ENCODE results near the gene MRPS24. TPM values are rescaled to one million over a fixed set of nuclear protein-coding genes. Genes with fewer than 3 reads are reported as not detected.
"Not testable (repeated sequence)": the region's sequence is repeated elsewhere in the genome, so short reads cannot be mapped to it uniquely, and the experiment has no call there.

Gene MRPS24
- total RNA-seq, 1 donor: 82.1 TPM

DNA sequence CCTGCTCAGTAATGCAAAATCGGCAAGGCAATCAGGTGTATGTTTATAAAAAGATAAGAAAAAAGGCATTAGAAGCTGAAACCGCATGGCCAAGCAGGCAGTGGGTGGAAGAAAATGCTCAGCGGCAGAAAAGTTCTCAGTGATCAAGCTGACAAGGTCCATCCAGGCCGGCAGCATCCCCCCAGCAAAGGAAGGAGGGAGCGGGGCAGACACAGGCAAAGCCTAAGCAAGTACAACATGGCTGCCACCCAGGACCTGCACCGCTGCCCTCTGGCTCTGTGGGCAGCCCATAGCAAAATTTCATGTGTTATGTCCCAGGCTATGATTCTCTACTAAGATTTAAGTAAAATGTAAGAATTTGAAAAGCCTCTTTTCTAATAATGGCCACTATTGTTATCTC is 45.4 kb downstream of the MRPS24 start:
- DNase-seq (ENCODE audit: low read depth): no peak
- H3K4me3 ChIP-seq (ENCODE audit: low read depth, low read length): no peak overlapping the region
- TF ChIP-seq, protein P1, sequence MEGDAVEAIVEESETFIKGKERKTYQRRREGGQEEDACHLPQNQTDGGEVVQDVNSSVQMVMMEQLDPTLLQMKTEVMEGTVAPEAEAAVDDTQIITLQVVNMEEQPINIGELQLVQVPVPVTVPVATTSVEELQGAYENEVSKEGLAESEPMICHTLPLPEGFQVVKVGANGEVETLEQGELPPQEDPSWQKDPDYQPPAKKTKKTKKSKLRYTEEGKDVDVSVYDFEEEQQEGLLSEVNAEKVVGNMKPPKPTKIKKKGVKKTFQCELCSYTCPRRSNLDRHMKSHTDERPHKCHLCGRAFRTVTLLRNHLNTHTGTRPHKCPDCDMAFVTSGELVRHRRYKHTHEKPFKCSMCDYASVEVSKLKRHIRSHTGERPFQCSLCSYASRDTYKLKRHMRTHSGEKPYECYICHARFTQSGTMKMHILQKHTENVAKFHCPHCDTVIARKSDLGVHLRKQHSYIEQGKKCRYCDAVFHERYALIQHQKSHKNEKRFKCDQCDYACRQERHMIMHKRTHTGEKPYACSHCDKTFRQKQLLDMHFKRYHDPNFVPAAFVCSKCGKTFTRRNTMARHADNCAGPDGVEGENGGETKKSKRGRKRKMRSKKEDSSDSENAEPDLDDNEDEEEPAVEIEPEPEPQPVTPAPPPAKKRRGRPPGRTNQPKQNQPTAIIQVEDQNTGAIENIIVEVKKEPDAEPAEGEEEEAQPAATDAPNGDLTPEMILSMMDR (IDR thresholded peaks at IDR 0.05; ENCODE audit: insufficient read depth, low read length): no peak

DNA sequence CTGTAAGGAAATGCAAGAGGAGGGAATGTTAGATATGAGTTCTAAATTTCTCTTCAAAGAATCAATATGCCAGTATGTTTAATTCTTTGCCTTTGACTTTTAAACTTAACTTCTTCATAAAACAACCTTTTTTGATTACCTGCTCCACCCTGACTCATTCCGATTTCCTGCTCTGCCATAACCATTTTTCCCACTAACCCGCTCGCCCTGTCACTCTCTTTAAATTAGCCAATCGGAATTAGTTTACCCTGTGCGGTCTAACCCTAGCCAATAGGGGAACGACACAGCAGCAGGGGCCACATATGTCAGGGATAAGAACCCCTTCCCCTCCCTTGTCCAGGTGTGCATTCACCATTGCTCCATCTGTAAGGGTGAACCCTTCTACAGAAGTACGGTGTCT is 45.9 kb downstream of the MRPS24 start:
- H3K4me3 ChIP-seq (ENCODE audit: low read depth, low read length); DNase-seq (ENCODE audit: low read depth): not testable (repeated sequence)

Small RNAs within 50 kb of the gene (small RNA-seq; reads per million reads assigned to genes)
- gene MRPS24: not detected

Other genes starting within 250 kb of the MRPS24 start
- 13.2 and 71.4 TPM in 2 replicates for gene COA1, start 140.0 kb downstream of the MRPS24 start, total RNA-seq (ENCODE audit: low replicate concordance)
- 24.0 and 60.3 TPM in 2 replicates for gene BLVRA, start 110.8 kb downstream of the MRPS24 start, total RNA-seq (ENCODE audit: low replicate concordance)
- gene URGCP, start 37.1 kb upstream of the MRPS24 start, total RNA-seq (ENCODE audit: low replicate concordance): 10.1 and 24.7 TPM in 2 replicates
- 12.0 and 32.3 TPM in 2 replicates for gene UBE2D4, start 56.9 kb upstream of the MRPS24 start, total RNA-seq (ENCODE audit: low replicate concordance)
- gene SPDYE1, start 128.4 kb upstream of the MRPS24 start, total RNA-seq (ENCODE audit: low replicate concordance): not detected in 2 replicates
- 73.0 and 110 TPM in 2 replicates for gene DBNL, start 175.2 kb upstream of the MRPS24 start, total RNA-seq (ENCODE audit: low replicate concordance)
- gene PGAM2, start 196.1 kb upstream of the MRPS24 start, total RNA-seq (ENCODE audit: low replicate concordance): not detected in 2 replicates
- gene POLM, start 213.0 kb upstream of the MRPS24 start, total RNA-seq (ENCODE audit: low replicate concordance): 18.1 and 59.9 TPM in 2 replicates
- gene AEBP1, start 234.8 kb upstream of the MRPS24 start, total RNA-seq (ENCODE audit: low replicate concordance): 168 and 234 TPM in 2 replicates

Data from fibroblast of the aortic adventitia (primary cell).